HG03175 (cell line): ENCODE measurements around the gene GIT1.

Experiments used
- ATAC-seq: cut with Tn5 transposase; IDR thresholded peaks from one replicate; pipeline ENCODE4 v1.9.1; 2021; ENCODE audit warnings: mild to moderate bottlenecking, moderate library complexity; ENCODE audit not compliant: unreplicated experiment

GIT1 gene

DNA sequence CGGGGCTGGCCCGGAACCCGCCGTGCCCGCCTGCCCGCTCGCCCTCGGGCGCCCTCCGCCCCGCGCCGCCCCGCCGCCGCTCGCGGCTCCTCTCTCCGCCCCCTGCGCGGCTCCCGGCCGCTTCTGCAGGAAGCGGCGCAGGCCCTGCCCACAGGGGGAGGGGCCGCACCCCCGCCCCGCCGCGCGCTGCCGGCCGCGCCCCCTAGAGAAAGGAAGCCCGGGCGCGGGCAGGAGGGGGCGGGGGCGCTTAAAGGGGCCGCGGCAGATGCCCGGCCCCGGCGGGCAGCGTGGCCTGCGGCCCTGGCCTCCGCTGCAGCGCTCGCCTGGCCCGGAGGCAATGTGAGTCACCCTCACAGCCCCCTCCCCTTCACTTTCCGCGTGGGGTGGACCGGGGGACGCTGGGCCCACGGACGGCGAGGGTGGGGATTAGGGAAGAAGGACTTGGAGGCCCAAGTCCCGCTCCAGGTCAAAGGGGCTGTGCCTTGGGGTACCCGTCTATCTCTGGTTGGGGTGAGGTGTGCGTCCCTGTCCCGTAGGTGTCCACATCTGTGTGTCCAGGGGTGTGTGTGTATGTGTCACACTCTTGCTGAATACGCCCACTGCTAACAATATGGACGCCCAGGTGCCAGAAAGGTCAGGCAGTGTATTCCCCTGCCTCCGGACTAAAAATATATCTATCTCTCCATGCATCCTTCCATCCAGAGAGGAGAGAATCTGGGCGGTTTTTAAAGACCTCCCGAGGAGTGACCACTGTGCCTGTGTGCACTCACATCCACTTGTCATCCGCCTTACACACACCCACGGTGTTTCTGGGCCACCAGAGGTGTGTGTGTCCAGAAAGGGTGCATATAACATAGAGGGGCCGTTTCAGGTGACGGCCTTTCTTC lies at the start of gene GIT1:
TSS of gene GIT1 (minus strand) at position 125 of the 887 bp plus-strand sequence. CDS start 270 bp downstream, outside the sequence.
- peak; percentile 61 for ATAC-seq

GRCh38 chr17:29633886-29634285 lies 44.4 kb upstream of the GIT1 start:
- no peak for ATAC-seq

DNA sequence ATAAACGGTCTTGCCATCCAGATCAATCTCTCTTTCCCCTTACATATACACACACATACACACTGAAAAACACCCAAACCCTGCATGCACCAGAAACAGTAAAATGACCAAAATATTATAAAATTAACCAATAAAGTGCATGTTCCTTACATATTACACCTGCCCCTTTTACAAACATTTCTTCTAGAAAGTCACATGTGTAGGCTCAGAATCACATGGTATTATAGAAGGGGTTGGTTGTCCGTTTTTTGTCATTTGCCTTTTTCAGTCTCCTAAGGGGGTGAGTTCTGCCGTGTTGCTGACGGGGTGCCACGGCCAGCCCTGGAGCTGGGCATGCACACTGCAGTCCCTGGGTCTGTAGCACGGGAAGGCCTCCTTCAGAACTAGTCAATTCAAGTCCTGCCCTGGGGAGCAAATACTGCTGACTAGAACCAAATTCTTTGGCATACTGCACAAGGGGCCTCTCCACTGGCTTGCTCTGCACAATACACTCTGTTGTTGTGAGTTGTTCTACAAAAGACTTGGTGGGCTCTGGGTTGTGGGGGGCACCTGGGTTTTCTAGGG lies 41.3 kb upstream of the GIT1 start:
- no peak for ATAC-seq

GRCh38 chr17:29629839-29630238 lies 40.4 kb upstream of the GIT1 start:
- no peak for ATAC-seq

- no peak for ATAC-seq
Observed at GRCh38 chr17:29628644-29629043, 39.2 kb upstream of the GIT1 start.

GRCh38 chr17:29627951-29628350 lies 38.5 kb upstream of the GIT1 start:
- no peak for ATAC-seq

- no peak for ATAC-seq
Observed at GRCh38 chr17:29625037-29625750, 35.7 kb upstream of the GIT1 start.

GRCh38 chr17:29624586-29624985 lies 35.1 kb upstream of the GIT1 start:
- ATAC-seq, result no peak

- ATAC-seq, result no peak
Observed at GRCh38 chr17:29623283-29623647, 33.8 kb upstream of the GIT1 start.

DNA sequence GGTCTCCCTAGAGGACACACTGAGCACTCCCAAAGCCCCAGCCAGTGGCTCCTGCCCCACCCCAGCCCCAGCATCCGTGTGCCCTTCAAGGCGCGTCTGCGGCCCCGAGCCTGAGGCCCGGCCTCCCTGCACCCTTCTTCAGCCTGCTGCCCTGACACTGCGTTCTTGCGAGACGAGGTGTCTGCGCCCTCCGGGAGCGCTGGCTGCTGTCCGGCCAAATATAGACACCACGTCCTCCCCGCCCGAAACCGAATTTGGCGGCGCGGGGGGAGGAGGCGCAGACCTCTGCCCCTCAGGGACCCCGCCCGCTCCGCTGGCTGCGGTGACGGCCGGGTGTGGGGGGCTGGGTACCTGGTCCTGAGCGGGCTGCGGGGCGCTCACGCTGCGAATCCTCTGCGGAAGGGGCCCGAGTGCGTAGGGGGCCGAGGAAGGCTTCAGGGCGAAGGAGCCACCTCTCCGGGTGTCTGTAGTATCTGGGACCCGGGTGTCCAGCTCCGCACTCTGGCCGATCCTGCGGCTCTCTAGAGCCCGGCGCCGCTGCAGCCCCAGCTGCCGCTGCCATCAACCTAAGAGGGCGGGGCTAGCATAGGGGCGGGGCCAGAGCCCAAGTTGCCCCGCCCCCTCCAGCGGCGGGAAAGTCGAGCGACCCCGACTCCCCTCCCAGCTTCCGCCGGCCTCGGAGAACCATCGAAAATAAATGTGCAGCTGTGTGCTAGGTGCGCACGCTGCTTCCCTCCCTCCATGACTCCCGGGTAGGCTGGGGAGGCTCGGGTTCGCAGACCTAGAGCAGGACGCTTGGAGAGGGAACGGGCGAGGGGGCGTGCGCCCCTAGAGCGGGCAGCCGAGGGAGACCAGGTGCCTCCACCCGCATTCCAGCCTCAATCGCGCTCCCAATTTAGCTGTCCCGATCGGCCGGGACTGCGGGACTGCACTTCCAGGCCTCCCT lies 33.2 kb upstream of the GIT1 start, which contains the start of gene CORO6:
TSS of gene CORO6 (minus strand) at position 576 of the 946 bp plus-strand sequence. CDS start 1,491 bp downstream, outside the sequence.
- ATAC-seq, result peak; percentile 70

DNA sequence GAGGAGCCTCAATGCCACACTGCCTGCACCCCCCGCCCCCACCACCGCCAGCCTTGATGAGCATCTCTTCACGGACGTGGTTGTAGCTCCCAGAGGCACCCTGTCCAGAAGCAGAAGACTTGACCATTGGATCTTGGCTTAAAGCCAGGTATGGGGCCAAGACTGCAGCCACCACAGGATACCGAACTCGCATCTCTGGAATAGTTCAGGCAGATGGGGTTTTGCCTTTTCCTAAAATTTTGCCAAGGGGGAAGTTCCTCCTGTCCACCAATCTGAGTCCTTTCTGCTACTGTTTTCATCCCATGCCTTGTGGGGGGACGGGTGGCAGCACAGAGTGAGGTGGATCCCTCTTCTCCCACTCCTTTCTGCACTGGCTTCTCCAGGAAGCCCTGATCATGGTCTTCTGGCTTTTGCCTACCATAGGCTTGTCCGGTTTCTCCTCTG lies 32.3 kb upstream of the GIT1 start:
- no peak for ATAC-seq

GRCh38 chr17:29620779-29621500 lies 31.5 kb upstream of the GIT1 start:
- ATAC-seq, result no peak

- no peak for ATAC-seq
Observed at GRCh38 chr17:29620271-29620670, 30.8 kb upstream of the GIT1 start.

GRCh38 chr17:29619251-29619650 lies 29.8 kb upstream of the GIT1 start:
- no peak for ATAC-seq

DNA sequence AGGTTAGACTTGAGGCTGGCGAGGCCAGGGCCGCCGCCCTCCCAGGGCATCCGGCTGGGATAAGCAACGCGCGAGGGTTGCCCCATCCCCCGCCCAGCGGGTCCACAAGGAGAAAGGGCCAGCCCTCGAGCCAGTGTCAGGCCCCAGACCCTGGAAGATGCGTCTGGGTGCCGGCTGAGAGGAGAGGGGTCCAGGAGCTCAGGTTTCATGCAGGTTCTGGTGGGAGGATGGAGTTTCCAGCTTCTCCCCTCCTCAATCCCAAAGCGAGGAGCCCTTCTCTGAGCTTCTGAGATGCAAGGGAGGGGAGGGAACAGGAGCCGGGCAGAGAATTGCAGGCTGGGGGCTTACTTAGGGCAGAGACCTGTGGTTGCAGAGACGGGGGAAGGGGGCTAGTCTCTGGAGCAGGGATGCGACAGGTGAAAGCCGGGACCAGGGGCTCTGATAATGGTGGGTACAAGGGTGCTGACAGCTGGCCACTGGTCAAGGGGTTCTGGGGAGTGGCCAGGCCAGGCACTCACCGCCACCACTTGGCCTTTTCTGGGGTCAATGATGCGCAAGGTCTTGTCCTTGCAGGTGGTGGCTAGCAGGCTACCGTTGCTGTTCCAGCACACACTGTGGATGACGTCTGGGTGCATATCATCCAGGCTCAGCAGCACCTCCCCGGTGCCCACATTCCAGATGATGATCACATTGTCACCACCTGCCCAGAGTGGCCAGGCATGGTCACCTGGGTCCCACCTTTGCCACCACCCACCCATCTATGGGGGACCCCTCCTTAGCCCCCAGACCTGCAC lies 29.0 kb upstream of the GIT1 start:
- no peak for ATAC-seq

DNA sequence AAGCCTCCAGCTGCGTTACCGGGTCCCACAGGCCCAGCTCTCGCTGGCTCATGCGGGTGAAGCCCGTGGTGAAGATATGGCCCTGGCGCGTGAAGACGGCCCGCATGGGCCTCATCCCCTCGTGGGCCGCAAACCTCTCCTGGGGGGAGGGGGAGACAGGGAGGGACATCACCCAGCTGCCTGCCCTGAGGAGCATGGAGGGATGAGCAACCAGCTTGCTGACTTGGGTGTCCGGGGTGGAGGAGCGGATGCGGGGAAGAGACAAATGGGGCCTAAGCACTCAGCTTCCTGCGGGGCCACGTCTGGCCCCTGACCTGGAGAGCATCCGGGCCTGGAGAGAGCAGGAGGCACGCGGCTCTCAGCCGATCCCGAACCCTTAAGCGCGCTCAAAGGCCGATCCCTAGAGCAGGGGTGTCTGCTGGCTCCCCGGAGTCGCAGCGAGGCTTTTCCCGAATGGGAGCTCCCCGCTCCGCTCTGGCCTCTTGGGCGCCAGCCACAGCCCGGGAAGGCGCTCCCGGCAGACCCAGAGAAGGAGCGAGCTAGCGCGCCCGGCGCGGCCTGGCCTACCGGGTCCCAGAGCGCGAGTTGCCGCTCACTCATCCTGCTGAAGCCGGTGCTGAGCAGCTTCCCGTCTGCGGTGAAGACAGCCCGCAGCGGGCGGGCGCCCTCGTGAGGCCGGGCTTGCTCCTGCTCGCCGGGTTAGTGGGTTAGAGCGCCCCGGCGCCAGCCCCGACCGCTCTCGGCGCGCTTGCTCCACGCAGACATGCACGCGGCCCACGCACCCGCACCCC lies 28.2 kb upstream of the GIT1 start:
- peak; percentile 26 for ATAC-seq

- peak; percentile 51 for ATAC-seq
Observed at GRCh38 chr17:29617125-29617480, 27.7 kb upstream of the GIT1 start.

GRCh38 chr17:29616300-29617048 lies 27.0 kb upstream of the GIT1 start:
- no peak for ATAC-seq
